GM12801 (cell line): ENCODE data around the gene PTOV1.

Experiments used
- TF ChIP-seq, protein P1 (sequence below): IDR thresholded peaks from one replicate; pipeline ENCODE4 v1.5.1; 2011; ENCODE audit warnings: control low read depth; ENCODE audit not compliant: insufficient read length; ENCODE audit errors: extremely low read depth

The PTOV1 gene

DNA sequence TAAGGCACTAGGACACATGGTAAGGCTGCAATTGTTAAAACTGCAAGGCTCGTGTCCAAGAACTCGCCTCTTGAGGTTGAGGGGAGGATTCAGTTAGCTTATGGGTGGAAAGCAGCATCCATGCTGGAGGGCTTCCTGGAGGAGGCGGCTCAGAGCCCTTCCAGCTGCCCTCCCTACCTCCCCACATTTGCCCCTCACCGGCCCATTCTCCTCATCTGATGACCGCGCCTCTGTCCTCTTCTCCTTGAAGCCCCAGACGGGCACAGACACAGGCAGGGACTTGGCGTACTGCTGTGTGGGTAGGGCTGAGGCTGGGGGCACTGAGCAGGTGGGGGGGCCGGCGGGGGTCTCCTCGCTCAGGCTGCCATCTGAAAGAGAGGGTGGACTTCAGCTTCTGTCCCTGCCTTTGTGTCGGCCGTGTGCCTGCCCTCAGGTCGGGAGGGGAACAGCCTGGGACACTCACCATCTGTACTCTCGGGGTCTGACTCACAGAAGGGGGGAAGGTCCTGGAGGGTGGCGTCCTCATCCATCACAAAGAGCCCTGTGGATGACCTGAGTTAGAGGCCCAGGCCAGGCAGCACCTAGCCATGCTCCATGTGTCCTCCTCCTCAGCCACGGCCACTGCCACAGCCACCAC is 20.5 kb downstream of the PTOV1 start:
- TF ChIP-seq, protein P1, sequence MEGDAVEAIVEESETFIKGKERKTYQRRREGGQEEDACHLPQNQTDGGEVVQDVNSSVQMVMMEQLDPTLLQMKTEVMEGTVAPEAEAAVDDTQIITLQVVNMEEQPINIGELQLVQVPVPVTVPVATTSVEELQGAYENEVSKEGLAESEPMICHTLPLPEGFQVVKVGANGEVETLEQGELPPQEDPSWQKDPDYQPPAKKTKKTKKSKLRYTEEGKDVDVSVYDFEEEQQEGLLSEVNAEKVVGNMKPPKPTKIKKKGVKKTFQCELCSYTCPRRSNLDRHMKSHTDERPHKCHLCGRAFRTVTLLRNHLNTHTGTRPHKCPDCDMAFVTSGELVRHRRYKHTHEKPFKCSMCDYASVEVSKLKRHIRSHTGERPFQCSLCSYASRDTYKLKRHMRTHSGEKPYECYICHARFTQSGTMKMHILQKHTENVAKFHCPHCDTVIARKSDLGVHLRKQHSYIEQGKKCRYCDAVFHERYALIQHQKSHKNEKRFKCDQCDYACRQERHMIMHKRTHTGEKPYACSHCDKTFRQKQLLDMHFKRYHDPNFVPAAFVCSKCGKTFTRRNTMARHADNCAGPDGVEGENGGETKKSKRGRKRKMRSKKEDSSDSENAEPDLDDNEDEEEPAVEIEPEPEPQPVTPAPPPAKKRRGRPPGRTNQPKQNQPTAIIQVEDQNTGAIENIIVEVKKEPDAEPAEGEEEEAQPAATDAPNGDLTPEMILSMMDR: no peak

GRCh38 chr19:49872245-49873128 is 21.5 kb downstream of the PTOV1 start:
- TF ChIP-seq, protein P1: no peak

GRCh38 chr19:49873129-49873521 is 22.2 kb downstream of the PTOV1 start:
- TF ChIP-seq, protein P1: no peak

- TF ChIP-seq, protein P1: no peak
These were observed 22.9 kb downstream of the PTOV1 start for GRCh38 chr19:49873834-49874233.

- TF ChIP-seq, protein P1: no peak
These were observed 23.7 kb downstream of the PTOV1 start for GRCh38 chr19:49874503-49875157.

DNA sequence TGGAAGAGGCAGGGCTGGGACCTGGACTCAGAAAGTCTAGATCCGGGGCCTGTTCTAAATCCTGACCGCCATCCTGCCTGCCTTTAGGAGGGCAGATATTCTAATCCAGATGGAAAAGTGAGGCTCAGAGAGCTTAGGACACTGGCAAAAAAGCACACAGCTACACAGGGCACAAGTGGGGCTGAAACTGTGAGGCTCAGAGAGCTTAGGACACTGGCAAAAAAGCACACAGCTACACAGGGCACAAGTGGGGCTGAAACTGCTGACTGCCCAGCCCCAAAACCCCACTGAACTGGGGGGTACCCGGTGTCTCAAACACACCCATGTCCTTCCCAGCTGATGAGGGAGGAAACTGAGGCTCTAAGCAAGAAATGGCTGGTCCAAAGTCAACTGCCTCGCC is 24.2 kb downstream of the PTOV1 start:
- TF ChIP-seq, protein P1: no peak

DNA sequence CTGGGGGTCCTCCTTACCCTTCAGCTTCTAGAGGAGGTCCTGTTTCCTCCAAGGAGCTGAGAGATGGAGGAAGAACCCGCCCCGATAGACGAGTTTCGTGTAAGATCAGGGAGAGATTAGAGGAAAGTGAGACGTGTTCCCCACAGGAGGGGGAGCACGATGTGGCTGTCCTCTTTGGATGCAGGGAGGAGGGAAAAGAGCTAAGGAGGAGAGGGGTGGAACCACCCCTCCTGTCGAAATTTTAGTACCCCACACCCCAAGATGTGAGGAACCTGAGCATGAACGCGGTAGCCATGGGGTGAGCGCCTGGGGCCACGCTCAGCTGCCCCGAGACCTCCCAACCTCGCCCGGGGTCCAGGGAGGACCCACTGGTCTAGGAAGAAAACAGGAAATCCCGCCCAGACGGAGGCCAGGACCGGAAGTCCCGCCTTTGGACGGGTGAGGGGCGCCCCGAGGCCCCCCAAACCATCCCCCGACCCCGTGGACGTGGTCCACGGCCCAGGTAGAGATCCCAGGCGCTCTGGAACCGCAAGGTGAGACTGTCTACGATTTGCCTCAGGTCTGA is 25.0 kb downstream of the PTOV1 start:
- TF ChIP-seq, protein P1: no peak
